H9 (cell line): ENCODE measurements around the gene CATSPERE. TPM values are rescaled to one million over a fixed set of nuclear protein-coding genes. Genes with fewer than 3 reads are reported as not detected.
A peak's percentile ranks its signal among the peaks of the same experiment; 100 is the strongest.

Experiments
- DNase-seq: peaks from one replicate; pipeline ENCODE4 v3.0.0-alpha.2; 2017
- H2AFZ ChIP-seq: one replicate; pipeline ENCODE4 v1.6.1; 2013; ENCODE audit warnings: mild to moderate bottlenecking, low read length, control low read depth, moderate library complexity
- H2AK5ac ChIP-seq: 2 replicates; pipeline ENCODE4 v1.6.1; 2013; ENCODE audit warnings: low read length, control low read depth, mixed read lengths; ENCODE audit not compliant: insufficient read length
- H2BK120ac ChIP-seq: one replicate; pipeline ENCODE4 v1.6.1; 2013; ENCODE audit warnings: low read depth, mild to moderate bottlenecking, low read length, control low read depth, inconsistent platforms; ENCODE audit not compliant: poor library complexity, severe bottlenecking
- H2BK12ac ChIP-seq: 2 replicates; pipeline ENCODE4 v1.6.1; 2013; ENCODE audit warnings: low read length, control low read depth, mixed read lengths, low read depth; ENCODE audit not compliant: insufficient read length
- H2BK15ac ChIP-seq: 2 replicates; pipeline ENCODE4 v1.6.1; 2013; ENCODE audit warnings: low read depth, low read length, control low read depth
- H2BK20ac ChIP-seq: one replicate; pipeline ENCODE4 v1.6.1; 2013; ENCODE audit warnings: low read depth, mild to moderate bottlenecking, low read length, control low read depth, inconsistent platforms; ENCODE audit not compliant: poor library complexity, severe bottlenecking
- H2BK5ac ChIP-seq: 2 replicates; pipeline ENCODE4 v1.6.1; 2013; ENCODE audit warnings: low read length, control low read depth, mixed read lengths; ENCODE audit not compliant: insufficient read length
- H3K14ac ChIP-seq: 2 replicates; pipeline ENCODE4 v1.6.1; 2013; ENCODE audit warnings: low read length, control low read depth; ENCODE audit not compliant: insufficient read depth
- H3K18ac ChIP-seq: 2 replicates; pipeline ENCODE4 v1.6.1; 2013; ENCODE audit warnings: low read depth, mild to moderate bottlenecking, mixed read lengths, low read length, control low read depth; ENCODE audit not compliant: insufficient read length
- H3K23ac ChIP-seq: 2 replicates; pipeline ENCODE4 v1.6.1; 2013; ENCODE audit warnings: low read length, control low read depth, mixed read lengths, low read depth; ENCODE audit not compliant: insufficient read length
- H3K23me2 ChIP-seq: 2 replicates; pipeline ENCODE4 v1.6.1; 2013; ENCODE audit warnings: low read depth, mild to moderate bottlenecking, mixed read lengths, low read length, control low read depth; ENCODE audit not compliant: insufficient read length, poor library complexity, severe bottlenecking
- H3K27ac ChIP-seq: 2 replicates; pipeline ENCODE4 v1.5.1; 2013; ENCODE audit warnings: low read length, control low read depth, mixed read lengths, low read depth; ENCODE audit not compliant: insufficient read length
- H3K27me3 ChIP-seq: 2 replicates; pipeline ENCODE4 v1.6.1; 2013; ENCODE audit warnings: low read length, control low read depth, inconsistent platforms; ENCODE audit not compliant: insufficient read depth
- H3K4ac ChIP-seq: 2 replicates; pipeline ENCODE4 v1.6.1; 2013; ENCODE audit warnings: low read depth, mild to moderate bottlenecking, control low read depth, inconsistent platforms, low read length, moderate library complexity
- H3K4me1 ChIP-seq: 2 replicates; pipeline ENCODE4 v1.6.1; 2013; ENCODE audit warnings: low read length, control low read depth, inconsistent platforms; ENCODE audit not compliant: insufficient read depth
- H3K4me2 ChIP-seq: 2 replicates; pipeline ENCODE4 v1.6.1; 2013; ENCODE audit warnings: low read length, control low read depth, mixed read lengths; ENCODE audit not compliant: insufficient read length, insufficient read depth
- H3K56ac ChIP-seq: 2 replicates; pipeline ENCODE4 v1.6.1; 2013; ENCODE audit warnings: low read depth, mild to moderate bottlenecking, mixed read lengths, low read length, control low read depth; ENCODE audit not compliant: insufficient read length
- H3K79me1 ChIP-seq: 2 replicates; pipeline ENCODE4 v1.6.1; 2013; ENCODE audit warnings: low read depth, mild to moderate bottlenecking, moderate library complexity, low read length, control low read depth, inconsistent platforms; ENCODE audit not compliant: insufficient read depth, poor library complexity, severe bottlenecking
- H3K79me2 ChIP-seq: 2 replicates; pipeline ENCODE4 v1.6.1; 2013; ENCODE audit warnings: low read length, control low read depth, inconsistent platforms; ENCODE audit not compliant: insufficient read depth
- H3K9ac ChIP-seq: 2 replicates; pipeline ENCODE4 v1.6.1; 2013; ENCODE audit warnings: low read length, control low read depth, mixed read lengths; ENCODE audit not compliant: insufficient read length; ENCODE audit errors: extremely low read depth
- H3K9me3 ChIP-seq: one replicate; pipeline ENCODE4 v1.6.1; 2013; ENCODE audit warnings: low read depth, low read length, inconsistent platforms; ENCODE audit not compliant: control insufficient read depth
- H3T11ph ChIP-seq: one replicate; pipeline ENCODE4 v1.6.1; 2013; ENCODE audit warnings: mild to moderate bottlenecking, low read length, control low read depth, inconsistent platforms
- H4K20me1 ChIP-seq: one replicate; pipeline ENCODE4 v1.6.1; 2013; ENCODE audit not compliant: control insufficient read depth, insufficient read length, insufficient read depth
- H4K5ac ChIP-seq: 2 replicates; pipeline ENCODE4 v1.6.1; 2013; ENCODE audit warnings: low read depth, mild to moderate bottlenecking, mixed read lengths, low read length, control low read depth; ENCODE audit not compliant: insufficient read length
- H4K8ac ChIP-seq: replicated peaks from 2 replicates; pipeline ENCODE4 v1.6.1; 2013; ENCODE audit warnings: low read length, control low read depth, mixed read lengths, low read depth; ENCODE audit not compliant: insufficient read length
- H4K91ac ChIP-seq: 2 replicates; pipeline ENCODE4 v1.6.1; 2013; ENCODE audit warnings: low read depth, mild to moderate bottlenecking, moderate library complexity, mixed read lengths, low read length, control low read depth; ENCODE audit not compliant: insufficient read length
- H3K27ac Mint-ChIP-seq, 3 experiments: 2 replicates in 2 of 3; 3 replicates in 1 of 3; pipeline ENCODE4 v1.8.0; 2020 to 2021; ENCODE audit warnings: mixed read lengths in 3 of 3, mild to moderate bottlenecking in 1 of 3, moderate library complexity in 1 of 3
- H3K27me3 Mint-ChIP-seq: 2 replicates; pipeline ENCODE4 v1.8.0; 2021; ENCODE audit warnings: low read depth, mild to moderate bottlenecking, moderate library complexity, mixed read lengths
- H3K36me3 Mint-ChIP-seq, 3 experiments: 2 replicates in 2 of 3; 3 replicates in 1 of 3; pipeline ENCODE4 v1.8.0; 2020 to 2021; ENCODE audit warnings: low read depth in 3 of 3, mixed read lengths in 3 of 3; ENCODE audit not compliant: insufficient read depth in 1 of 3
- H3K4me1 Mint-ChIP-seq, 2 experiments: 2 replicates each; pipeline ENCODE4 v1.8.0; 2020; ENCODE audit warnings: mixed read lengths in 2 of 2
- H3K4me3 Mint-ChIP-seq, 2 experiments: 2 replicates in 1 of 2; 3 replicates in 1 of 2; pipeline ENCODE4 v1.8.0; 2020 to 2021; ENCODE audit warnings: mild to moderate bottlenecking in 2 of 2, mixed read lengths in 2 of 2, moderate library complexity in 1 of 2
- H3K9me3 Mint-ChIP-seq, 2 experiments: 2 replicates in 1 of 2; 3 replicates in 1 of 2; pipeline ENCODE4 v1.8.0; 2020; ENCODE audit warnings: mild to moderate bottlenecking in 2 of 2, mixed read lengths in 2 of 2, moderate library complexity in 1 of 2
- CTCF ChIP-seq: fragments of 200-600 bp; sonication (generic); conservative IDR thresholded peaks from 3 replicates; pipeline ENCODE4 v1.8.0; 2021; ENCODE audit warnings: antibody characterized with exemption, mild to moderate bottlenecking
- WGBS: extraction: QIAGEN DNeasy Blood & Tissue Kit; methylation state at CpG from one replicate; pipeline ENCODE4 v1.1.7; 2013; ENCODE audit warnings: missing lambda C conversion rate, low lambda C conversion rate, mixed read lengths; ENCODE audit not compliant: insufficient read length; ENCODE audit errors: extremely low coverage; 5-methylcytosine and 5-hydroxymethylcytosine counted together
- long read RNA-seq: library from polyadenylated mRNA; unstranded; transcript quantifications from one replicate; pipeline ENCODE4 v2.0.0, GENCODE V29; 2020
- total RNA-seq: library from RNA; stranded (reverse); gene quantifications from 2 replicates; pipeline ENCODE4 v1.2.1, GENCODE V29; 2021

Gene CATSPERE
- total RNA-seq, result 0.31 and 0.55 TPM in 2 replicates
- long read RNA-seq, partial matches to known transcripts, result 0 of 1 reads
- long read RNA-seq, other reads (novel, unspliced or antisense), result 1 of 1 reads

GRCh38 chr1:244461245-244462071, at the start of gene CATSPERE:
Gene CATSPERE, plus strand, starts transcription at chr1:244461273. Its CDS starts 157 bp downstream, at chr1:244461430.
- peaks cover 9 to 13% of the 10 kb centered on the region in 2 experiments; a peak in 4 of 5 replicates for H3K9me3 Mint-ChIP-seq
- Histone ChIP-seq H4K20me1 (no peaks in the 10 kb centered on the region), H2BK15ac (no peak within 1 kb of the TSS), H3K4me2 (peak within 1 kb of the TSS; percentile 30), H3K18ac (peak within 1 kb of the TSS; percentile 85), H2AK5ac (no peak within 1 kb of the TSS), H3K23ac (no peak within 1 kb of the TSS), H3K23me2 (no peaks in the 10 kb centered on the region), H4K91ac (no peak within 1 kb of the TSS), H2BK120ac (no peak within 1 kb of the TSS), H2BK5ac (no peak within 1 kb of the TSS), H3K27ac (no peak within 1 kb of the TSS), H3K4ac (no peak within 1 kb of the TSS; the same call in 1 of the 2 replicates), H3K9me3 (no peaks in the 10 kb centered on the region), H4K8ac (no peak within 1 kb of the TSS), H2AFZ (no peak within 1 kb of the TSS), H3K79me2 (no peaks in the 10 kb centered on the region), H3K79me1 (no peaks in the 10 kb centered on the region), H3T11ph (no peak within 1 kb of the TSS), H3K56ac (no peak within 1 kb of the TSS), H3K4me1 (no peaks in the 10 kb centered on the region), H3K27me3 (no peaks in the 10 kb centered on the region), H4K5ac (peak within 1 kb of the TSS; percentile 1), H3K14ac (peak within 1 kb of the TSS; percentile 93), H2BK12ac (no peak within 1 kb of the TSS), H3K9ac (peak within 1 kb of the TSS; percentile 24), H2BK20ac (no peak within 1 kb of the TSS)
- H3K27ac Mint-ChIP-seq, result peak within 1 kb of the TSS; percentile 86 to 95 (median 95)
- no peak for TF ChIP-seq CTCF
- peaks cover 7 to 13% of the 10 kb centered on the region in 2 experiments; a peak in 3 of 4 replicates for H3K4me1 Mint-ChIP-seq
- peaks cover 7 to 15% (median 10%) of the 10 kb centered on the region in 3 experiments; a peak in 4 of 7 replicates for H3K36me3 Mint-ChIP-seq
- H3K27me3 Mint-ChIP-seq, result no peaks in the 10 kb centered on the region
- peak; percentile 91 for DNase-seq
- no CpG with 5 or more reads among the region's 61 CpGs for WGBS
- H3K4me3 Mint-ChIP-seq, result peak within 1 kb of the TSS; percentile 68 to 79
